ENCODE measurements around the gene SMC1B. TPM values are rescaled to one million over a fixed set of nuclear protein-coding genes. Genes with fewer than 3 reads are reported as not detected.
A peak's percentile ranks its signal among the peaks of the same experiment; 100 is the strongest.

Gene SMC1B
- total RNA-seq, 3 donors from 2014 or later (not counting 1 experiment from before 2014, with no cell fraction given): 0.07 to 0.09 TPM; not detected in 1

GRCh38 chr22:45340323-45340722 lies 73.1 kb downstream of the SMC1B start:
- intact Hi-C loops (cut with micrococcal nuclease): no loop called here
- peaks cover 20% of the 10 kb centered on the region for H3K36me3 Mint-ChIP-seq
- ATAC-seq (no peak), DNase-seq (no peak)
- H3K4me1 Mint-ChIP-seq: no peaks in the 10 kb centered on the region
- Histone ChIP-seq H3K27me3 (ENCODE audit: control insufficient read depth, insufficient read depth, low read length) (no peaks in the 10 kb centered on the region), H3K4me1 (ENCODE audit: control insufficient read depth, insufficient read depth, low read length) (no peaks in the 10 kb centered on the region), H3K9me3 (ENCODE audit: control insufficient read depth, insufficient read depth, low read length) (no peaks in the 10 kb centered on the region), H3K4me3 (ENCODE audit: low read length) (no peak overlapping the region), H3K27ac (ENCODE audit: low read length) (no peak overlapping the region), H3K36me3 (ENCODE audit: control insufficient read depth, insufficient read depth, low read length) (peaks cover 39% of the 10 kb centered on the region)
- no peaks in the 10 kb centered on the region for H3K9me3 Mint-ChIP-seq
- H3K27ac Mint-ChIP-seq: no peak overlapping the region
- H3K4me3 Mint-ChIP-seq: no peak overlapping the region
- H3K27me3 Mint-ChIP-seq (ENCODE audit: low read depth in 2 of 2): no peaks in the 10 kb centered on the region
- WGBS (ENCODE audit: insufficient coverage): 77% methylated on average over 8 of the region's 8 CpGs
- TF ChIP-seq CTCF (IDR thresholded peaks at IDR 0.05): no peak

- Histone ChIP-seq H3K27ac (ENCODE audit: low read length) (no peak overlapping the region), H3K4me1 (ENCODE audit: control insufficient read depth, insufficient read depth, low read length) (peaks cover 12% of the 10 kb centered on the region), H3K36me3 (ENCODE audit: control insufficient read depth, insufficient read depth, low read length) (peaks cover 36% of the 10 kb centered on the region), H3K9me3 (ENCODE audit: control insufficient read depth, insufficient read depth, low read length) (no peaks in the 10 kb centered on the region), H3K4me3 (ENCODE audit: low read length) (no peak overlapping the region), H3K27me3 (ENCODE audit: control insufficient read depth, insufficient read depth, low read length) (no peaks in the 10 kb centered on the region)
- no peak for TF ChIP-seq CTCF (IDR thresholded peaks at IDR 0.05)
- peaks cover 7% of the 10 kb centered on the region in 2 donors for H3K4me1 Mint-ChIP-seq
- ATAC-seq (no peak), DNase-seq (no peak)
- WGBS (ENCODE audit: insufficient coverage): 92% methylated on average over 7 of the region's 7 CpGs
- H3K36me3 Mint-ChIP-seq: peaks cover 24% of the 10 kb centered on the region
- no peak overlapping the region for H3K4me3 Mint-ChIP-seq
- H3K9me3 Mint-ChIP-seq: no peaks in the 10 kb centered on the region
- intact Hi-C loops (cut with micrococcal nuclease): no loop called here
- H3K27me3 Mint-ChIP-seq (ENCODE audit: low read depth in 2 of 2): no peaks in the 10 kb centered on the region
- no peak overlapping the region for H3K27ac Mint-ChIP-seq
Observed at GRCh38 chr22:45338795-45339194, 74.6 kb downstream of the SMC1B start.

- Histone ChIP-seq H3K36me3 (ENCODE audit: control insufficient read depth, insufficient read depth, low read length) (peaks cover 39% of the 10 kb centered on the region), H3K4me1 (ENCODE audit: control insufficient read depth, insufficient read depth, low read length) (peaks cover 15% of the 10 kb centered on the region), H3K27me3 (ENCODE audit: control insufficient read depth, insufficient read depth, low read length) (no peaks in the 10 kb centered on the region), H3K9me3 (ENCODE audit: control insufficient read depth, insufficient read depth, low read length) (no peaks in the 10 kb centered on the region), H3K4me3 (ENCODE audit: low read length) (no peak overlapping the region), H3K27ac (ENCODE audit: low read length) (no peak overlapping the region)
- WGBS (ENCODE audit: insufficient coverage): 90% methylated on average over 8 of the region's 9 CpGs
- no peaks in the 10 kb centered on the region for H3K27me3 Mint-ChIP-seq (ENCODE audit: low read depth in 2 of 2)
- peaks cover 31% of the 10 kb centered on the region for H3K36me3 Mint-ChIP-seq
- no peak for ATAC-seq
- H3K27ac Mint-ChIP-seq: no peak overlapping the region
- no peaks in the 10 kb centered on the region for H3K9me3 Mint-ChIP-seq
- intact Hi-C loops (cut with micrococcal nuclease): no loop called here
- H3K4me3 Mint-ChIP-seq: no peak overlapping the region
- peaks cover 7 to 8% of the 10 kb centered on the region in 2 donors for H3K4me1 Mint-ChIP-seq
- DNase-seq: no peak
- no peak for TF ChIP-seq CTCF (IDR thresholded peaks at IDR 0.05)
Observed at GRCh38 chr22:45337536-45337935, 75.9 kb downstream of the SMC1B start.

- no peak overlapping the region for H3K27ac Mint-ChIP-seq
- Histone ChIP-seq H3K4me1 (ENCODE audit: control insufficient read depth, insufficient read depth, low read length) (peaks cover 15% of the 10 kb centered on the region), H3K4me3 (ENCODE audit: low read length) (no peak overlapping the region), H3K27ac (ENCODE audit: low read length) (no peak overlapping the region), H3K27me3 (ENCODE audit: control insufficient read depth, insufficient read depth, low read length) (no peaks in the 10 kb centered on the region), H3K36me3 (ENCODE audit: control insufficient read depth, insufficient read depth, low read length) (peaks cover 41% of the 10 kb centered on the region), H3K9me3 (ENCODE audit: control insufficient read depth, insufficient read depth, low read length) (no peaks in the 10 kb centered on the region)
- WGBS (ENCODE audit: insufficient coverage): 45% methylated on average over 11 of the region's 18 CpGs
- peaks cover 7 to 8% of the 10 kb centered on the region in 2 donors for H3K4me1 Mint-ChIP-seq
- no peak overlapping the region for H3K4me3 Mint-ChIP-seq
- peak in 1 of 2 donors; percentile 58 for DNase-seq
- no peaks in the 10 kb centered on the region for H3K9me3 Mint-ChIP-seq
- intact Hi-C loops (cut with micrococcal nuclease): no loop called here
- peaks cover 31% of the 10 kb centered on the region for H3K36me3 Mint-ChIP-seq
- no peak for TF ChIP-seq CTCF (IDR thresholded peaks at IDR 0.05)
- H3K27me3 Mint-ChIP-seq (ENCODE audit: low read depth in 2 of 2): no peaks in the 10 kb centered on the region
- no peak for ATAC-seq
Observed at GRCh38 chr22:45336971-45337431, 76.4 kb downstream of the SMC1B start.
